GM13976 (cell line): ENCODE results near the gene ADAMTS20.

Experiments
- DNase-seq: peaks from one replicate; pipeline ENCODE4 v3.0.0; 2012; ENCODE audit warnings: low spot score
- in situ Hi-C: fragments of 300-500 bp; cut with MboI; formaldehyde crosslinking; loops from one replicate; pipeline ENCODE4 v1.12.0; 2022; ENCODE audit warnings: low sequenced_read_pairs, mixed read lengths, inconsistent platforms; ENCODE audit not compliant: unreplicated experiment
- TF ChIP-seq, protein P1 (sequence below): IDR thresholded peaks from 2 replicates; pipeline ENCODE4 v1.5.1; 2012; ENCODE audit warnings: borderline replicate concordance, mild to moderate bottlenecking; ENCODE audit not compliant: insufficient read depth; ENCODE audit errors: extremely low read depth, missing control alignments, control extremely low read depth

The ADAMTS20 gene

DNA sequence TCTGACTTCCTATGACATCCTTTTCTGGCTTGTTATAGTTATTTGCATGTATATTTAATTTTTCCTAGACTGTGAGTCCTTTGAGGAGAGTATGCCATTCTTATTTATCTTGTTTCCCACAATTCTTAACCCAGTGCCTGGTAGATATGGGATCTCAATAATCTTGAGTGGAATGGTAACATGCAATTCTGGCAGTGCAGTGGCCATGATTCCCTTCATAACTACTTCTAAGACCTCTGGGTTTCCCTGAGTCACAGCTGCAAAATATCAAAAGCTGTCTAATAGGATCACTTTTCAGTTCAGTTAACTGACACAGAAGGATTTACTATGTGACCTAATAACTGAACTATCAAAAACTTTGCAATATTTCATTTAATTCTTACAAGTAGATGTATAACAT lies 135.0 kb downstream of the ADAMTS20 start:
- in situ Hi-C loops, result no loop called here
- DNase-seq, result no peak
- TF ChIP-seq, protein P1, sequence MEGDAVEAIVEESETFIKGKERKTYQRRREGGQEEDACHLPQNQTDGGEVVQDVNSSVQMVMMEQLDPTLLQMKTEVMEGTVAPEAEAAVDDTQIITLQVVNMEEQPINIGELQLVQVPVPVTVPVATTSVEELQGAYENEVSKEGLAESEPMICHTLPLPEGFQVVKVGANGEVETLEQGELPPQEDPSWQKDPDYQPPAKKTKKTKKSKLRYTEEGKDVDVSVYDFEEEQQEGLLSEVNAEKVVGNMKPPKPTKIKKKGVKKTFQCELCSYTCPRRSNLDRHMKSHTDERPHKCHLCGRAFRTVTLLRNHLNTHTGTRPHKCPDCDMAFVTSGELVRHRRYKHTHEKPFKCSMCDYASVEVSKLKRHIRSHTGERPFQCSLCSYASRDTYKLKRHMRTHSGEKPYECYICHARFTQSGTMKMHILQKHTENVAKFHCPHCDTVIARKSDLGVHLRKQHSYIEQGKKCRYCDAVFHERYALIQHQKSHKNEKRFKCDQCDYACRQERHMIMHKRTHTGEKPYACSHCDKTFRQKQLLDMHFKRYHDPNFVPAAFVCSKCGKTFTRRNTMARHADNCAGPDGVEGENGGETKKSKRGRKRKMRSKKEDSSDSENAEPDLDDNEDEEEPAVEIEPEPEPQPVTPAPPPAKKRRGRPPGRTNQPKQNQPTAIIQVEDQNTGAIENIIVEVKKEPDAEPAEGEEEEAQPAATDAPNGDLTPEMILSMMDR, result no peak

DNA sequence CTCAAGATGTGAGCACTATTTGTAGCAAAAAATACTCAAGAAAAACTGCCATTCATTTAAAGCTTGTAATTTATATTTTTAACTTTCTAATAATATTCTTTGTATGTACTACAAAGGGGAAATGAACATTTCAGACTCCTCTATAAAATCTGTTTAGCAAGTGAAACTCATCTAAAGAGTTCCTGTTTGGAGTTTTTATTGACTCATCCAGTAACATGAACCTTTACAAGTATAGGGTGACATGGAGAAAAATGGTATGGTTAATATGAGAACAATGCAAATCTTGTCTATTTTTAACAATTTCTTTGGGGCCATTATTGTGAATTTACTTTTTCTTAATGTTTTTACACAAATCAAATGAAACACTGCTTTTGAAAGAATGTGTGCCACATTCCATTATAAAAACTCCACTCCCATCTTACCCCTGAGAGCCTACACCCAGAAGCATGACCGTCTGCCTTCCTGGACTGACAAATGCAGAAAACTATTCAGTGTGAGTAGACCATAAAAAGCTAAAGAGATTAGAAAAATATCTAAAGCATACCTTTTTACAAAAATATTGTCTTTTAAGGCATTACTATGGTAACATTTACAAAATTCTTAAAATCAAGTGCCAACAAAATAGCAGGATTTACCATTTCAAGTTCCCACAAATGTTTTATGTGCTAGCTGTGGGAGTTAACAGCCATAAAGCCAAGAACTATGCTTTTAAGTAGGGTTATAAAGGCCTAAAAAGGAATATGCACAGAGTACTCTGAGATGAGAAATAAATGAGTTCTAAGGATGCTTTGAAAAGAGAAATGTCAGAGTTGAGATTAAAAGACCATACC lies 144.0 kb downstream of the ADAMTS20 start:
- peak; percentile 23 for DNase-seq
- in situ Hi-C loops, result no loop called here
- TF ChIP-seq, protein P1, result no peak

DNA sequence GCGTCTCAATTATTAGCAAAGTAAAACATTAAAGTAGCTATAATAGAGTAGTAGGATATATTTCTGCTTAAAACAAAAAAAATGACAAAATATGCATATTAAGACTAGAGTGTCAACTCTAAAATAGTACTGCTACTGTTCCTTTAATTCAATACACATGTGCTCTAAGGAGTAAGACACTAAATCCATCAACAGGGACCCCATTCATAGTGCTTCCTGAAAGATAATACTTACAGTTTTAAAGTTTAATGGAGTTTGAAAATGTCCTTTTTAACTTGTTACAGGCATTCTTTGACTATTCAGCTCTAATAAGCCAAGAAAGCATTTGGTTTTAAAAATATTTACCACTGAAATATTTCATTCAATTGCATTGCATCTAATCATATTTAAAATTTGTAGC lies 145.2 kb downstream of the ADAMTS20 start:
- TF ChIP-seq, protein P1, result no peak
- no peak for DNase-seq
- in situ Hi-C loops, result no loop called here

DNA sequence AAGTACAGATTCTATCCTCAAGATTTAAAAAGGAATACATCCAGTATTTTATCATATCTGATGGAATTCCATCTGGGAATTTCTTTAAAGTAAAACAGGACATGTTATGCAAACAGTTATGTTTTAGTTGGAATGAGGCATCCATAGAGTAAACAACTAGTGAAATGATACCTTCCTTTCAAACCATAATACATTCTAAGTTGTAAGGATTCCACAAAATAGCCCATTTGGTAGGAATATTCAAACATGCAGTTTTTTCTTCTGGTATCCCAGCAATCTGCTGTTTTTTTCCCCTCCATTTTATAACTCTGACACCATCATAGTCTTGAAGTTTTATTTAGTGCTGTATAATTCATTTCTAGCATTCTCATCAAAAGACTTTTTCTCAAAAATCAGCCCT lies 149.6 kb downstream of the ADAMTS20 start:
- TF ChIP-seq, protein P1, result no peak
- in situ Hi-C loops, result no loop called here
- DNase-seq, result no peak

DNA sequence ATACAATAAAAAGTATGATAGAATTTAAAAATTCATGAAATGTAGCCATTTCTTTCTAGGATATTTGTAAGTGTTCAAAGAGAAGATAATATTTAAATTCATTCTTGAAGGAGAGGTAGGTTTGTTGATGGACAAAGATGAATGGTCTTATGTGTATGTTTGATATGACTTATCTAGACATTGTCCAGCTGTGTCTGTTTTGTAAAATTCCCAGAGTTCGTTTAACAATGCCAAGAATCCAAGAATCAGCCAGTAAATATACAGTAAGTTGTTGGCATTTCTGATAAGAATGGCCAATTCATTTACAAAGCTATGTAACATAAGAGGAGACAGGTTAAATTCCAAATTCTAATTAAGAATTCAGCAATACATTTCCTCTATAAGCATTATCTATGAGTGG lies 150.9 kb downstream of the ADAMTS20 start:
- in situ Hi-C loops, result no loop called here
- DNase-seq, result no peak
- TF ChIP-seq, protein P1, result no peak

DNA sequence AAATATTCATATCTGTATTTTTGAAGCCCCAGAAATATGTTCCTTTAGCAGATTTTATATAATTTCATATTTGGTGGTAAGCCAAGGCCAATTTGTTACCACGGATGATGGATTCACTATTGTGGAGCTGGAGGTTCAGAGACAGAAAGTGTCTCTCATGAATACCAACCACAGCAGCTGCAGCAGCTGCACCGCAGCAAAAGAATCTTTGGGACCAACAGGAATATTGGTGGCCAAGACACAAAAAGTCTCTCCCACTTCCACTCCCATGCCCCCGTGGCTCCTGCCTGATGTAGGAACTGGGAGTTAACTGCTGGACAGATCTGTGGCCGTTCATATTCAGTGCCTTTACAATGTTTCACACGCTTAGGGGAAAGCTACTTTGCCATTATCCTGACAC lies 155.3 kb downstream of the ADAMTS20 start:
- in situ Hi-C loops, result no loop called here
- TF ChIP-seq, protein P1, result no peak
- no peak for DNase-seq
